NB4 (cell line): ENCODE data around the gene KLF6.
A peak's percentile ranks its signal among the peaks of the same experiment; 100 is the strongest.

Experiments
- DNase-seq: peaks from one replicate; pipeline ENCODE4 v3.0.0; 2010; ENCODE audit warnings: low read depth
- H3K4me3 ChIP-seq: one replicate; pipeline ENCODE4 v1.5.1; 2011; ENCODE audit warnings: mild to moderate bottlenecking, low read depth, low read length, moderate library complexity
- CTCF ChIP-seq: IDR thresholded peaks from one replicate; pipeline ENCODE4 v1.5.1; 2012; ENCODE audit warnings: low read depth, low read length
- MAX ChIP-seq: IDR thresholded peaks from 2 replicates; pipeline ENCODE4 v1.6.1; 2011; ENCODE audit warnings: low read depth, low read length
- MYC ChIP-seq: IDR thresholded peaks from 2 replicates; pipeline ENCODE4 v1.6.1; 2011; ENCODE audit warnings: low read depth, low read length
- POLR2A ChIP-seq: IDR thresholded peaks from 2 replicates; pipeline ENCODE4 v1.6.1; 2011; ENCODE audit warnings: mild to moderate bottlenecking; ENCODE audit not compliant: insufficient read length; ENCODE audit errors: extremely low read depth

Gene KLF6

GRCh38 chr10:3774018-3774813, 10.8 kb downstream of the KLF6 start:
- no peak overlapping the region for H3K4me3 ChIP-seq
- TF ChIP-seq MYC: no peak
- TF ChIP-seq POLR2A: no peak
- no peak for TF ChIP-seq MAX
- TF ChIP-seq CTCF: no peak
- DNase-seq: no peak

GRCh38 chr10:3773460-3774017, 11.5 kb downstream of the KLF6 start:
- DNase-seq: no peak
- H3K4me3 ChIP-seq: no peak overlapping the region
- TF ChIP-seq CTCF: no peak
- no peak for TF ChIP-seq MYC
- no peak for TF ChIP-seq POLR2A
- TF ChIP-seq MAX: no peak

GRCh38 chr10:3772361-3773171, 12.4 kb downstream of the KLF6 start:
- H3K4me3 ChIP-seq: no peak overlapping the region
- DNase-seq: no peak
- no peak for TF ChIP-seq CTCF
- TF ChIP-seq MYC: no peak
- no peak for TF ChIP-seq MAX
- no peak for TF ChIP-seq POLR2A

- H3K4me3 ChIP-seq: no peak overlapping the region
- no peak for TF ChIP-seq MAX
- TF ChIP-seq CTCF: no peak
- no peak for TF ChIP-seq POLR2A
- TF ChIP-seq MYC: no peak
- no peak for DNase-seq
These were observed 14.3 kb downstream of the KLF6 start for GRCh38 chr10:3770611-3771110.

- TF ChIP-seq POLR2A: no peak
- no peak for TF ChIP-seq MAX
- no peak for TF ChIP-seq CTCF
- TF ChIP-seq MYC: no peak
- H3K4me3 ChIP-seq: no peak overlapping the region
- peak; percentile 44 for DNase-seq
These were observed 15.5 kb downstream of the KLF6 start for GRCh38 chr10:3769556-3769955.
